GM18858 (cell line): Measurements from ENCODE around the gene DEFB119.
"Not testable (repeated sequence)": the region's sequence is repeated elsewhere in the genome, so short reads cannot be mapped to it uniquely, and the experiment has no call there.

Experiments used
- ATAC-seq: cut with Tn5 transposase; IDR thresholded peaks from one replicate; pipeline ENCODE4 v1.9.1; 2021; ENCODE audit not compliant: unreplicated experiment

Gene DEFB119, protein sequence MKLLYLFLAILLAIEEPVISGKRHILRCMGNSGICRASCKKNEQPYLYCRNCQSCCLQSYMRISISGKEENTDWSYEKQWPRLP

GRCh38 chr20:31390490-31390889 lies at the start of gene DEFB119:
DEFB119 (minus strand) TSS chr20:31390590; CDS start chr20:31390483, 107 bp downstream.
- ATAC-seq, result no peak

GRCh38 chr20:31430568-31431115 lies 40.3 kb upstream of the DEFB119 start:
- ATAC-seq, result no peak

DNA sequence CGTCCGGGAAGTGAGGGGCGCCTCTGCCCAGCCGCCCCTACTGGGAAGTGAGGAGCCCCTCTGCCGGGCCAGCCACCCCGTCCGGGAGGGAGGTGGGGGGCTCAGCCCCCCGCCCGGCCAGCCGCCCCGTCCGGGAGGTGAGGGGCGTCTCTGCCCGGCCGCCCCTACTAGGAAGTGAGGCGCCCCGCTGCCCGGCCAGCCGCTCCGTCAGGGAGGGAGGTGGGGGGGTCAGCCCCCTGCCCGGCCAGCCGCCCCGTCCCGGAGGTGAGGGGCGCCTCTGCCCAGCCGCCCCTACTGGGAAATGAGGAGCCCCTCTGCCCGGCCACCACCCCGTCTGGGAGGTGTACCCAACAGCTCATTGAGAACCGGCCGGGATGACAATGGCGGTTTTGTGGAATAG lies 37.2 kb upstream of the DEFB119 start:
- not testable (repeated sequence) for ATAC-seq

- not testable (repeated sequence) for ATAC-seq
Observed at GRCh38 chr20:31426891-31427551, 36.6 kb upstream of the DEFB119 start.

DNA sequence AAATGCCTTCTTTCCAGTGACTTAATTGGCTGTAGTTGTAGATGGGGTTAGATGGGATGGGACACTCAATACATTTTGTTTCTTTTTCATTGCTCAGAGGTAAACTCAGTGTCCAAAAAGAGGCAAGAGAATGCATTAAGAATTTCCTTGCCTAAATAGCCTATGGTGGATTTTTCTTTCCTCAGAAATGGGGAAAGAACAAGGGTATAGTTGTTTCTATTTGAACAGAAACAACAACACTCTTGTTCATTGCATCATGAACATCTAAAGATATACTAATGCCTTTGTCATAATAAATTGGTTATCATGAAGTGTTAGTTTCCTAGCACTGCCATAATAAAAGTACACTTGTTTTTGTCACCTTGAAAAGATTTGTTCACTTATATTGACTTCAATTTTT lies 35.4 kb upstream of the DEFB119 start:
- no peak for ATAC-seq

DNA sequence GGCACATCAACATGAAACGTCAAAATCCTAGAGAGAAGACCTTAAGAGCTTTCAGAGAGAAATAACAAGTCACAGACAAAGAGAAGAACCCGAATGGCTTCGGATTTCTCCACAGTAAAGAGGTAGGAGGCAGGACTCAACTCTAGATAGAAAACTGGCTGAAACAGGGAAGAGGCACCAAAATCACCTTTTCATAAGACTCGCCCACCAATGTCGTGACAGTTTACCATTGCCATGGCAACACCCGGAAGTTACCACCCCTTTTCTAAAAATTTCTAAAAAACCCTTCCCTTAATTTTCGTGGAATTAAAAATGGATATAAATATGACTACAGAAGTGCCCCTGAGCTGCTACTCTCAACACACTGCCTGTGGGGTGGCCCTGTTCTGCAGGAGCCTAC lies 27.9 kb upstream of the DEFB119 start:
- ATAC-seq, result no peak

DNA sequence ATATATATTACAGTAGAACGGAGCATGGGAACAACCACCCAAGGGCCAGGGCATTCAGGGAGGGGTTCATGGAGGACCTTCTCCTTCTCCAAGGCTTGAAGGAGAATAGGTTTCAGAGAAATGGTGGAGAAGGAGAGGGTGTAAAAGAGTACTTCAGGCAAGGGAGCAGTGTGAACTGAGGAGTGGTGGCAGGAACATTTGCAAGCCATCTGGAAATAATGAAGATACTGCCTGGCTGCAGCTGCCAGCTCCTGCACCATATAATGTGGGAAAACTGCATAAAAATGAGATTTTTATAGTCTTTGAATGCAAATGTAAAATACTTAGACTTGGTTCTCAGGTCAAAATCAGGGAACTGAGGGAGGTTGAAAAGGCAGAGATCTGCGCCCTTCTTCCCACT lies 25.3 kb upstream of the DEFB119 start:
- ATAC-seq, result no peak

- no peak for ATAC-seq
Observed at GRCh38 chr20:31414381-31414780, 24.0 kb upstream of the DEFB119 start.

- ATAC-seq, result no peak
Observed at GRCh38 chr20:31410011-31410410, 19.6 kb upstream of the DEFB119 start.

DNA sequence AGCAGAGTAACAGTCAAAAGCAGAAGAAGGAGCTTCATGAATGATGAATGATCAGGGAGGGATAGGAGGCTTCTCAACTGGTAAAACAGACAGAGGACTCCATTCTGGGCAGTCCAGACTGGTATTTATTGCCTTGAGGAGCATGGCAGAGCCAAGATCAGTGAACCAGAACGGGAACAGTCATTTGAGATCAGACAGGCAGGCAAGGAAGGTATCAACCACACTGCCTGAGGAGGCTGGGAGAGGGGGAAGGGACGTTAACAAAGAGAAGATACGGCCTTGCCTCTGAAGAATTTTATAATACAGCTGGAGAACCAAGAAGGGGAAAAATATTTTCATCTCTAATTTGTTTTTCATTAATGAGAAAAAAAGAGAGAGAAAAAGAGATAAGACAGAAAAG lies 15.7 kb upstream of the DEFB119 start, which contains the start of gene DEFB121:
TSS of gene DEFB121 (minus strand) at position 101 of the 400 bp plus-strand sequence. CDS start at position 38, 63 bp downstream.
- no peak for ATAC-seq

DNA sequence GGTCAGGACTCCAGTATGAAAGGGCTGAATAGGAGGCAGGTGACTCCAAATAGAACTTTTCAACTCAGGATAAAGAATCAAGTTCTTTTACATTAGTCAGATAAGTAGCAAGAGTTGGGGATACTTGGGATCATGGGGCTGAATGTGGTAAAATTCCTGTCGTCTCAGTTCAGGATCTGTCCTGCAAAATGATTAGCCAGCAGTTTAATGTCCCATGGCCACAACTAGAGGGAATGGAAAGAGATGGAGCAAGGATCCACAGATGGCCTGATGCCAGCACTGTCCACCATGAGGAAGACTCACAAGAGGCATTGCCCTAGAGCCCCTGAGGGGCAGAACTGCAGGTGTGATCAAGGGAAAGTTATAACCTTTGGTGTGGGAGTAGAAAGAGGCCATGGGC lies 13.5 kb upstream of the DEFB119 start:
- no peak for ATAC-seq

DNA sequence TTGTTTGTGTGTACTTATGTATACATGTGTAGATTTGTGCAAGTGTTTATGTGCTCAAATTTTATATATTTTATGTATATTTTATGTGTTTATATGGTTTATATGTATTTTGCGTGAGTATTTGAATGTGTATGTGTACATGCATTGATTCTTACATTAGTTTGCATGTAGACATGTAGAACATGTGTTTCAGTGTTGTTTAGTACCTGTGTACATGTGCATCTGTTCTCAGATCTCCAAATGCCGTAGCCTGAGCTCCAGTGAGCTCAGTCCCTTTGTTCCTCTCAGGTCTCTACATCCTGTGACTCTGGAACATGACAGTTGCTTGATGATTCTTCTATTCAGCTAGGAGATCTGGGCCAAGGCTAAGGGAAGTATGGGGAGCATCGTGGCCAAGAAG lies 4.5 kb upstream of the DEFB119 start:
- no peak for ATAC-seq

- ATAC-seq, result no peak
Observed at GRCh38 chr20:31392836-31393235, 2.4 kb upstream of the DEFB119 start.

- no peak for ATAC-seq
Observed at GRCh38 chr20:31374346-31374745, 16.0 kb downstream of the DEFB119 start.

- ATAC-seq, result no peak
Observed at GRCh38 chr20:31368301-31368700, 22.1 kb downstream of the DEFB119 start, which contains the start of gene DEFB118. DEFB118 (plus strand) TSS chr20:31368601; CDS start chr20:31368651, 50 bp downstream.

DNA sequence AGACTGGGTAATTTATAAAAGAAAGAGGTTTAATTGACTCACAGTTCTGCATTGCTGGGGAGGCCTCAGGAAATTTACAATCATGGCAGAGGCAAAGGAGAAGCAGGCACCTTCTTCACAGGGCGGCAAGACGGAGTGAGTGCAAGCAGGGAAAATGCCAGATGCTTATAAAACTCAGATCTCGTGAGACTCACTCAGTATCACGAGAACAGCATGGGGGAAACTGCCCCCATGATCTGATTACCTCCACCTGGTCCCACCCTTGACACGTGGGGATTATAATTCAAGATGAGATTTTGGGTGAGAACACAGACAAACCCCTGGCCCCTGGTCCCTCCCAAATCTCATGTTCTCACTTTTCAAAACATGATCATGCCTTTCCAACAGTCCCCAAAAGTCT lies 26.1 kb downstream of the DEFB119 start:
- not testable (repeated sequence) for ATAC-seq

DNA sequence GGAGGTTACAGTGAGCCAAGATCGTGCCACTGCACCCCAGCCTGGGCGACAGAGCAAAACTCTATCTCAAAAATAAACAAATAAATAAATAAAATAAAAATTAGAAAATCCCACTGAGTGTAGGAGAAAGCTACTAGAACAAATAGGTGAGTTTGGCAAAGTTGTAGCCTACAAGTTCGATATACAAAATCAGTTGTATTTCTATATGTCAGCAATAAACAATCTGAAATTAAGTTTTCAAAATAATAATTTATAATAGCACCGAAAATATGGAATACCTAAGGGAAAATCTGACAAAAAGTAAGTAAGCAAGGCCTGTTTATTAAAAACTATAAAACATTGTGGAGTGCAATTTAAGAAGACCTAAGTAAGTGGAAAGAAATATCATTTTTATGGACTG lies 27.1 kb downstream of the DEFB119 start:
- ATAC-seq, result no peak

DNA sequence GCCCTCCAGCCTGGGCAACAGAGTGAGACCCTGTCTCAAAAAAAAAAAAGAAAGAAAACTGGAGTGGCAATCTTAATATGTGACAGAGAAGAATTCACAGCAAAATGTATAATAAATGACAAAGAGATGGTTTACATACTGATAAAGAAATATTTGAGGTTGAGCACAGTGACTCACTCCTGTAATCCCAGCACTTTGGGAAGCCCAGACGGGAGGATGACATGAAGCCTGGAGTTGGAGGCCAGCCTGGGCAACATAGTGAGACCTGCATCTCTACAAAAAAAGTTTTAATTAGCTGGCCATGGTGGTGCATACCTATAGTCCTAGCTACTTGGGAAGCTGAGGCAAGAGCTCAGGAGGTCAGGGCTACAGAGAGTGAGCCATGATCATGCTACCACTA lies 34.4 kb downstream of the DEFB119 start:
- ATAC-seq, result no peak

GRCh38 chr20:31341470-31341869 lies 48.9 kb downstream of the DEFB119 start:
- no peak for ATAC-seq

GRCh38 chr20:31330893-31331292 lies 59.5 kb downstream of the DEFB119 start:
- ATAC-seq, result no peak
